Loucy (cell line): ENCODE results near the gene KRAS.

Experiments used
- H2AFZ ChIP-seq: fragments of 200-600 bp; sonication (generic); 2 replicates; pipeline ENCODE4 v1.6.0; 2016; ENCODE audit warnings: antibody characterized with exemption, mild to moderate bottlenecking, low read length, moderate library complexity
- H3F3A ChIP-seq: fragments of 200-600 bp; 2 replicates; pipeline ENCODE4 v1.6.0; 2016; ENCODE audit warnings: antibody characterized with exemption, low read depth, mild to moderate bottlenecking
- H3K27me3 ChIP-seq: fragments of 200-600 bp; sonication (generic); 2 replicates; pipeline ENCODE4 v1.6.1; 2014; ENCODE audit warnings: low read length, mild to moderate bottlenecking; ENCODE audit not compliant: insufficient read depth, poor library complexity, severe bottlenecking
- H3K36me3 ChIP-seq: fragments of 200-600 bp; sonication (generic); 2 replicates; pipeline ENCODE4 v1.6.1; 2016; ENCODE audit warnings: low read length; ENCODE audit not compliant: insufficient read depth
- H3K4me1 ChIP-seq: fragments of 200-600 bp; sonication (generic); 2 replicates; pipeline ENCODE4 v1.5.1; 2014; ENCODE audit warnings: low read length, mild to moderate bottlenecking; ENCODE audit not compliant: insufficient read depth, poor library complexity, severe bottlenecking
- H3K4me2 ChIP-seq: fragments of 200-600 bp; sonication (generic); 2 replicates; pipeline ENCODE4 v1.6.0; 2014; ENCODE audit warnings: antibody characterized with exemption, low read length, low read depth, mild to moderate bottlenecking; ENCODE audit not compliant: poor library complexity, severe bottlenecking
- H3K4me3 ChIP-seq: fragments of 200-600 bp; sonication (generic); 2 replicates; pipeline ENCODE4 v1.5.1; 2014; ENCODE audit warnings: low read length, mild to moderate bottlenecking, mixed read lengths; ENCODE audit not compliant: poor library complexity, severe bottlenecking
- H3K79me2 ChIP-seq: fragments of 200-600 bp; sonication (generic); 2 replicates; pipeline ENCODE4 v1.6.1; 2014; ENCODE audit warnings: low read length; ENCODE audit not compliant: insufficient read depth
- H3K9ac ChIP-seq: fragments of 200-600 bp; sonication (generic); 2 replicates; pipeline ENCODE4 v1.6.0; 2014; ENCODE audit warnings: mild to moderate bottlenecking, low read depth, low read length, moderate library complexity; ENCODE audit not compliant: poor library complexity, severe bottlenecking
- H3K9me2 ChIP-seq: fragments of 200-600 bp; sonication (generic); replicated peaks from 2 replicates; pipeline ENCODE4 v1.6.1; 2016; ENCODE audit warnings: low read depth, low read length, mixed read lengths
- H3K9me3 ChIP-seq: fragments of 200-600 bp; sonication (generic); 2 replicates; pipeline ENCODE4 v1.6.1; 2014; ENCODE audit warnings: mild to moderate bottlenecking, antibody characterized with exemption, low read length, low read depth; ENCODE audit not compliant: insufficient read depth
- H4K20me1 ChIP-seq: fragments of 200-600 bp; sonication (generic); 2 replicates; pipeline ENCODE4 v1.6.0; 2014; ENCODE audit warnings: antibody characterized with exemption, low read length, mild to moderate bottlenecking; ENCODE audit not compliant: insufficient read depth, poor library complexity, severe bottlenecking
- CTCF ChIP-seq: fragments of 200-600 bp; sonication (generic); conservative IDR thresholded peaks from 2 replicates; pipeline ENCODE4 v1.5.1; 2014; ENCODE audit warnings: mild to moderate bottlenecking, antibody characterized with exemption, low read length
- EZH2phosphoT487 ChIP-seq: fragments of 200-600 bp; IDR thresholded peaks from 2 replicates; pipeline ENCODE4 v1.6.1; 2018; ENCODE audit warnings: antibody characterized with exemption, mild to moderate bottlenecking, moderate library complexity, borderline replicate concordance

The KRAS gene

GRCh38 chr12:25197608-25198007 is 53.1 kb downstream of the KRAS start:
- H3F3A ChIP-seq = no peaks in the 10 kb centered on the region
- no peaks in the 10 kb centered on the region for H3K9me2 ChIP-seq
- H3K4me3 ChIP-seq = no peak overlapping the region
- no peak overlapping the region for H2AFZ ChIP-seq
- no peaks in the 10 kb centered on the region for H3K36me3 ChIP-seq
- no peak overlapping the region for H3K4me2 ChIP-seq
- peaks cover 6% of the 10 kb centered on the region for H4K20me1 ChIP-seq
- no peaks in the 10 kb centered on the region for H3K9me3 ChIP-seq
- no peaks in the 10 kb centered on the region for H3K27me3 ChIP-seq
- H3K9ac ChIP-seq = no peak overlapping the region
- TF ChIP-seq CTCF (no peak), EZH2phosphoT487 (no peak)
- peaks cover 13% of the 10 kb centered on the region for H3K79me2 ChIP-seq
- H3K4me1 ChIP-seq = peaks cover 14% of the 10 kb centered on the region

- H3K4me1 ChIP-seq = peaks cover 14% of the 10 kb centered on the region
- no peaks in the 10 kb centered on the region for H3K9me3 ChIP-seq
- peaks cover 13% of the 10 kb centered on the region for H3K79me2 ChIP-seq
- no peaks in the 10 kb centered on the region for H3K27me3 ChIP-seq
- H3K4me2 ChIP-seq = peak within 1 kb of the TSS; percentile 87
- no peaks in the 10 kb centered on the region for H3F3A ChIP-seq
- no peaks in the 10 kb centered on the region for H3K9me2 ChIP-seq
- TF ChIP-seq EZH2phosphoT487 = no peak
- TF ChIP-seq CTCF = no peak
- peak within 1 kb of the TSS; percentile 82 for H3K4me3 ChIP-seq
- peak within 1 kb of the TSS; percentile 79 for H3K9ac ChIP-seq
- H2AFZ ChIP-seq = peak within 1 kb of the TSS; percentile 86
- H3K36me3 ChIP-seq = no peaks in the 10 kb centered on the region
- H4K20me1 ChIP-seq = peaks cover 6% of the 10 kb centered on the region
Measured at GRCh38 chr12:25195056-25195971, 55.4 kb downstream of the KRAS start, which contains the start of the genes DNAI7 and ETFRF1. Gene DNAI7 (minus strand): TSS chr12:25195160. CDS start chr12:25195078, 82 bp downstream. Gene ETFRF1 (plus strand): TSS chr12:25195237. CDS start chr12:25203957, 8,720 bp downstream.

- no peak overlapping the region for H3K9ac ChIP-seq
- peaks cover 14% of the 10 kb centered on the region for H3K4me1 ChIP-seq
- TF ChIP-seq CTCF = no peak
- TF ChIP-seq EZH2phosphoT487 = no peak
- H3K79me2 ChIP-seq = peaks cover 13% of the 10 kb centered on the region
- peak overlapping the region; percentile 86 for H2AFZ ChIP-seq
- H3K27me3 ChIP-seq = no peaks in the 10 kb centered on the region
- H3K36me3 ChIP-seq = no peaks in the 10 kb centered on the region
- H4K20me1 ChIP-seq = peaks cover 6% of the 10 kb centered on the region
- no peaks in the 10 kb centered on the region for H3K9me2 ChIP-seq
- H3F3A ChIP-seq = no peaks in the 10 kb centered on the region
- H3K4me2 ChIP-seq = peak overlapping the region; percentile 87
- no peaks in the 10 kb centered on the region for H3K9me3 ChIP-seq
- H3K4me3 ChIP-seq = peak overlapping the region; percentile 82
Measured at GRCh38 chr12:25194722-25195055, 56.0 kb downstream of the KRAS start.
